Measurements from ENCODE around the gene SRMS. TPM values are rescaled to one million over a fixed set of nuclear protein-coding genes. Genes with fewer than 3 reads are reported as not detected.
A peak's percentile ranks its signal among the peaks of the same experiment; 100 is the strongest.
"Not testable (repeated sequence)": the region's sequence is repeated elsewhere in the genome, so short reads cannot be mapped to it uniquely, and the experiment has no call there.

SRMS gene
- total and polyA plus RNA-seq, 11 donors, result not detected

- intact Hi-C loops (cut with DNase I), result loop anchor here in 1 of 10 donors (2.0 kb wide), 1 partner anchor 22 kb away; no protein-coding TSS in a partner anchor
- Histone ChIP-seq H3K9me3 (peaks cover 0 to 9% (median 0%) of the 10 kb centered on the region in 12 donors), H3K4me1 (peaks cover 0 to 35% (median 22%) of the 10 kb centered on the region in 12 donors), H3K27ac (peak overlapping the region in 11 of 12 donors; percentile 89 to 99 (median 96)), H3K27me3 (no peaks in the 10 kb centered on the region), H3K36me3 (peaks cover 0 to 21% (median 2%) of the 10 kb centered on the region in 9 donors), H3K4me3 (peak overlapping the region; percentile 73 to 98 (median 88))
- no peak for TF ChIP-seq CTCF (IDR thresholded peaks at IDR 0.05)
- no peak for TF ChIP-seq POLR2A (IDR thresholded peaks at IDR 0.05)
- 81 to 86% (median 82%) methylated on average over 30 to 32 of the region's 32 CpGs for WGBS, 4 donors
- ATAC-seq, result peak in 1 of 4 donors; percentile 1
- DNase-seq, result peak in 4 of 5 donors; percentile 24 to 63 (median 32)
Observed at GRCh38 chr20:63518946-63519667, 28.4 kb downstream of the SRMS start.

GRCh38 chr20:63518351-63518861, 29.1 kb downstream of the SRMS start:
- Histone ChIP-seq H3K27ac (no peak overlapping the region), H3K27me3 (no peaks in the 10 kb centered on the region), H3K4me3 (no peak overlapping the region), H3K4me1 (peaks cover 0 to 35% (median 21%) of the 10 kb centered on the region in 12 donors), H3K36me3 (peaks cover 0 to 19% (median 2%) of the 10 kb centered on the region in 9 donors), H3K9me3 (peaks cover 0 to 3% (median 0%) of the 10 kb centered on the region in 12 donors)
- 83 to 96% (median 88%) methylated on average over 4 to 20 of the region's 20 CpGs for WGBS, 4 donors
- TF ChIP-seq POLR2A (IDR thresholded peaks at IDR 0.05) (no peak), CTCF (IDR thresholded peaks at IDR 0.05) (no peak)
- ATAC-seq (no peak), DNase-seq (peak in 4 of 5 donors; percentile 20 to 60 (median 30))
- intact Hi-C loops (cut with DNase I), result loop anchor here in 1 of 10 donors (2.0 kb wide), 1 partner anchor 22 kb away; no protein-coding TSS in a partner anchor

GRCh38 chr20:63517376-63518309, 29.9 kb downstream of the SRMS start:
- 92 to 95% (median 94%) methylated on average over 13 to 32 of the region's 32 CpGs for WGBS, 4 donors
- DNase-seq (peak in 2 of 5 donors; percentile 23 to 44), ATAC-seq (no peak)
- no peak for TF ChIP-seq CTCF (IDR thresholded peaks at IDR 0.05)
- TF ChIP-seq POLR2A (IDR thresholded peaks at IDR 0.05), result no peak
- H3K27ac ChIP-seq, result no peak overlapping the region
- peaks cover 0 to 28% (median 20%) of the 10 kb centered on the region in 12 donors for H3K4me1 ChIP-seq
- intact Hi-C loops (cut with DNase I), result loop anchor here in 1 of 10 donors (2.0 kb wide), 1 partner anchor 21 kb away; no protein-coding TSS in a partner anchor
- no peaks in the 10 kb centered on the region for H3K9me3 ChIP-seq
- H3K36me3 ChIP-seq, result peaks cover 0 to 13% (median 2%) of the 10 kb centered on the region in 9 donors
- H3K27me3 ChIP-seq, result no peaks in the 10 kb centered on the region
- H3K4me3 ChIP-seq, result no peak overlapping the region

- intact Hi-C loops (cut with DNase I); H3K4me1 ChIP-seq; ATAC-seq; H3K27me3 ChIP-seq; H3K27ac ChIP-seq; H3K9me3 ChIP-seq; H3K4me3 ChIP-seq; H3K36me3 ChIP-seq: not testable (repeated sequence)
- WGBS, 4 donors, result 64 to 69% (median 66%) methylated on average over 10 of the region's 10 CpGs
- peak in 1 of 5 donors; percentile 18 for DNase-seq
Observed at GRCh38 chr20:63514520-63514919, 33.0 kb downstream of the SRMS start.

Measured in heart left ventricle (tissue), 16 donors.